ENCODE results near the gene FZR1. TPM values are rescaled to one million over a fixed set of nuclear protein-coding genes. Genes with fewer than 3 reads are reported as not detected.
A peak's percentile ranks its signal among the peaks of the same experiment; 100 is the strongest.
"Not testable (repeated sequence)": the region's sequence is repeated elsewhere in the genome, so short reads cannot be mapped to it uniquely, and the experiment has no call there.

FZR1 gene
- total RNA-seq, 1 donor from 2014 or later = 54.9 TPM

DNA sequence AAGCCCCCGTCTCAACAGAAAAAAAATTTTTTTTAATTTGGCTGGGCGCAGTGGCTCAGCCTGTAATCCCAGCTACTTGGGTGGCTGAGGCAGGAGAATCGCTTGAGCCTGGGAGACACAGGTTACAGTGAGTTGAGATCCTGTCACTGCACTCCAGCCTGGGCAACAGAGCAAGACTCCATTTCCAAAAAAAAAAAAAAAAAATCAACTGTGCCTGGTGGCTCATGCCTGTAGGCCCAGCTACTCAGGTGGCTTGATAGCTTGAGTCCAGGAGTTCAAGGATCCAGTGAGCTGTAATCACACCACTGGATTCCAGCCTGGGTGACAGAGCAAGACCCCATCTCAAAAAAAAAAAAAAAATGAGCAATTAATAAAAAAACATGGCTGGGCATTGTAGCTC lies 4.3 kb upstream of the FZR1 start:
- no peak overlapping the region for H3K4me3 Mint-ChIP-seq
- peaks cover 15% of the 10 kb centered on the region for H3K36me3 Mint-ChIP-seq
- TF ChIP-seq, protein P1, sequence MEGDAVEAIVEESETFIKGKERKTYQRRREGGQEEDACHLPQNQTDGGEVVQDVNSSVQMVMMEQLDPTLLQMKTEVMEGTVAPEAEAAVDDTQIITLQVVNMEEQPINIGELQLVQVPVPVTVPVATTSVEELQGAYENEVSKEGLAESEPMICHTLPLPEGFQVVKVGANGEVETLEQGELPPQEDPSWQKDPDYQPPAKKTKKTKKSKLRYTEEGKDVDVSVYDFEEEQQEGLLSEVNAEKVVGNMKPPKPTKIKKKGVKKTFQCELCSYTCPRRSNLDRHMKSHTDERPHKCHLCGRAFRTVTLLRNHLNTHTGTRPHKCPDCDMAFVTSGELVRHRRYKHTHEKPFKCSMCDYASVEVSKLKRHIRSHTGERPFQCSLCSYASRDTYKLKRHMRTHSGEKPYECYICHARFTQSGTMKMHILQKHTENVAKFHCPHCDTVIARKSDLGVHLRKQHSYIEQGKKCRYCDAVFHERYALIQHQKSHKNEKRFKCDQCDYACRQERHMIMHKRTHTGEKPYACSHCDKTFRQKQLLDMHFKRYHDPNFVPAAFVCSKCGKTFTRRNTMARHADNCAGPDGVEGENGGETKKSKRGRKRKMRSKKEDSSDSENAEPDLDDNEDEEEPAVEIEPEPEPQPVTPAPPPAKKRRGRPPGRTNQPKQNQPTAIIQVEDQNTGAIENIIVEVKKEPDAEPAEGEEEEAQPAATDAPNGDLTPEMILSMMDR (IDR thresholded peaks at IDR 0.05; ENCODE audit: unreplicated experiment) = no peak
- H3K9me3 Mint-ChIP-seq = peaks cover 4% of the 10 kb centered on the region
- peaks cover 19% of the 10 kb centered on the region for H3K4me1 Mint-ChIP-seq
- no peak for DNase-seq (ENCODE audit: low spot score in 2 of 2, unreplicated experiment in 2 of 2)
- no peaks in the 10 kb centered on the region for H3K27me3 Mint-ChIP-seq (ENCODE audit: low read depth)
- no peak overlapping the region for H3K27ac Mint-ChIP-seq

DNA sequence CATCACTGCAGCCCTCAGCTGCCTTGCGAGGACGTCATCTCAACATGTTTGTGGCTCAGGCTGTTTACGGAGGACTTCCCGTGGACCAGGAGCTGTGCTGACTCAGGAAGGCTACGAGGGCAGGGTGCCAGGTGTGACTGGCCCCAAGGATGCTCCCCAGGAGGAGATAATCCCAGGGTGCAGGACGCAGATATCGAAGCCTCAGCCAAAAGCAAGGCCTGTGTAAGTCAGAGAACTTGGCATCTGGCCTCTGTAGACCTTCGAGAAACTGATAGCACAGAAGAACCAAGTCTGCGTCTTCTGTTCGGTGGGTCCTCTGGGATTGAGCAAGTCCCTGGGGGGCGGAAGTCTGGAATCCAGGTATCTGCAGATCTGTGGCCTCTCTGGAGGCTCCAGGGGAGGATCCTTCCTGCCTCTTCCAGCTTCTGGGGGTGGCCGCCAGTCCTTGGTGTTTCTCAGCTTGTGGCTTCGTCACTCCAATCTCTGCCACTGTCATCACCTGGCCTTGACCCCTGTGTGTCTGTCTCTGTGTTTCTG lies 3.0 kb upstream of the FZR1 start:
- peaks cover 29% of the 10 kb centered on the region for H3K4me1 Mint-ChIP-seq
- no peak overlapping the region for H3K27ac Mint-ChIP-seq
- peaks cover 3% of the 10 kb centered on the region for H3K36me3 Mint-ChIP-seq
- TF ChIP-seq, protein P1 (IDR thresholded peaks at IDR 0.05; ENCODE audit: unreplicated experiment) = no peak
- no peak overlapping the region for H3K4me3 Mint-ChIP-seq
- peaks cover under 1% of the 10 kb centered on the region for H3K9me3 Mint-ChIP-seq
- no peaks in the 10 kb centered on the region for H3K27me3 Mint-ChIP-seq (ENCODE audit: low read depth)
- no peak for DNase-seq (ENCODE audit: low spot score in 2 of 2, unreplicated experiment in 2 of 2)

DNA sequence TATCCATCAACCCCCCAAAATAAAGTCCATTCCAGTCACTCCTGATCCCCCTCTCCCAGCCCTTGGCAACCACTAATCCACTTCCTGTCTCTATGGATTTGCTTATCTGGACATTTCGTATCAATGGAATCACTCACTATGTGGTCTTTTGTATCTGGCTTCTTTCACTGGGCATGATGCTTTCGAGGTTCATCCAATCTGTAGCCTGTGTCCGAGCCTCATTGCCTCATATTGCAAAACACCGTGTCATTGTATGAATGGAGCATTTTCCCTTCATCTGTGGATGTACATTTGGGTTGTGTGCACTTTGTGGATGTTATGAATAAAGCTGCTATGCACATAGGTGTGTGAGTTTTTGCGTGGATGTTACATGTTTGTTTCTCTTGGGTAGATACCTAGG lies 1.4 kb upstream of the FZR1 start:
- Mint-ChIP-seq H3K36me3 (peaks cover 6% of the 10 kb centered on the region), H3K9me3 (no peaks in the 10 kb centered on the region), H3K4me3 (peak overlapping the region; percentile 92), H3K27ac (peak overlapping the region; percentile 98), H3K4me1 (peaks cover 34% of the 10 kb centered on the region), H3K27me3 (ENCODE audit: low read depth) (no peaks in the 10 kb centered on the region)
- TF ChIP-seq, protein P1 (IDR thresholded peaks at IDR 0.05; ENCODE audit: unreplicated experiment) = no peak
- DNase-seq (ENCODE audit: low spot score in 2 of 2, unreplicated experiment in 2 of 2) = no peak

DNA sequence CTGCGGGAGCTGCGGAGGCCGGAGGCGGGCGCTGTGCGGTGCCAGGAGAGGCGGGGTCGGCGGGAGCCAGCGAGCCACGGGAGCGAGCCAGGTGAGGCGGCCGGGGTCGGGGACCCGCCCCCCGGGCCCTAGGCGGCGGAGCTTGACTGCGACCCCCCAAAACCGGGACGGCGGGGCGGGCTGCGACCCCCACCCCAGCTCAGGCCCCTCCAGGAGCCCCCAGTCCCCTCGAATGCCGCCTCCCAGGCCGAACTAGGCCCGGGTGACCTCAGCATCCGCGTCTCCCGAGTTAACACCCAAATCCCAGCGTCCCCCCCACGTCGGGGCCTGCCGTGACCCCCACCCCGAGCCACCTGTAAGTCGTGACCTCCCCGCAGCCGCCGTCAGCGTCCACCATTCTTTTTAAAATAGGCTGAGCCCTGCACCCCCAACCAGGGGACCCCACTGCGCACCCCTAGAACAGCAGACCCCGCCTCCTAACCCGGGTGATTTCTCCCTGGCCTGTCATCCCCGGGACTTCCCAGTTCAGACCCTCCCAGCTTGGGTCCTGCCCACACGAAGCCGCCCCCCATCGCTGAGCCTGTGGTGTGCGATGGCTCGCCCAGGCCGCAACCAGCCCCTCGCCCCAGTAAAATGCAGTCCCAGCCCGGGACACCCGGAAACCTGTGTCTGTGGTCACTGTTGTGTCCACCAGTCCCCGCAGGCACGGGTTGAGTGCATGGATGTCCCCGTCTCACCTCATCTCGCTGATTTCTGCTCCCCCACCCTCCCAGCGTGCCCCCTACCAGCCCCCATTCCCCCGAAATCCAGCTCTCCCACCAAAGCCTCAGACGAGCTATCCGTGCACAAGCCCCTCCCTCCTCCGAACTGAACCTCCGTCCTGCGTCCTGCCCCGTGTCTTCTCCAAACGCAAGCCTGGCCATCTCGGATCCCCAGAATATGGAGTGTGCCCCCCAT lies 551 bp downstream of the FZR1 start:
- Mint-ChIP-seq H3K9me3 (no peaks in the 10 kb centered on the region), H3K27ac (peak overlapping the region; percentile 91), H3K4me1 (peaks cover 28% of the 10 kb centered on the region), H3K36me3 (peaks cover 6% of the 10 kb centered on the region), H3K4me3 (peak overlapping the region; percentile 92), H3K27me3 (ENCODE audit: low read depth) (no peaks in the 10 kb centered on the region)
- DNase-seq (ENCODE audit: low spot score in 2 of 2, unreplicated experiment in 2 of 2) = peak in 1 of 2 experiments; percentile 44
- TF ChIP-seq, protein P1 (IDR thresholded peaks at IDR 0.05; ENCODE audit: unreplicated experiment) = no peak

DNA sequence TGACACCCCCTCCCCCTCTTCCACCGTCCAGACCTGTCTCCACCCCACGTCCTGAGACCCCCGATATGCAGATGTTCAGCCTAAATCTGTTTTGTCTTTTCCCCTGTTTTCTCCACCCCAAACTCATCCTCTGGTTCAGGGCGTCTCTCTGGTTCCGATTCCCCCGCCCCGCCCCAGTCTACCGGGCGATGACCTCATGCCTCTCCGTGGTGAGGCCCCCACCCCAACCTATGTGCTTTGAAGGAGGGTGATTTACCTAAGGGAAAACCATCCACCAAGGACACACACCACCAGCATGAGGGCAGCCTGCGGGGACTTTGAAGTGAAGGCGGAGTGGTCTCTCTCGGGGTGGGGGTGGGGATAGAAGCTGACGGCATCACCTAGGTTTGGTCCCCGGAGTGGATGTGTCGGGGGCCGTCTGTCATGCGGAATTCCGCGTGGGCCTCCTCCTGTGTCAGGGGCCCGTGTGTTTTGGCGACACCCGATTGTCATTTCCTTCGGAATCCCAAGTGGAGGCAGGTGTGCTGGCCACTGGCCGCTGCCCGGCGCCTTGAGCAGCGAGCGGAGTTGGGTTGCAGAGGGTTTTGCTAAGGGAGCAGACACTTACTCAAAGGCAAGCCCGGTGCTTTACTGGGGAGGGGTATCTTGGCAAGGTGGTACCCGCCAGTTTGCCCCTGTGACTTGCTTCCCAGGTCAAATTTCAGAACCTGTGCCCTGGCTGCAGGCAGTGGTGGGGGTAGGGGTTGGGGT lies 1.4 kb downstream of the FZR1 start:
- Mint-ChIP-seq H3K27me3 (ENCODE audit: low read depth) (no peaks in the 10 kb centered on the region), H3K4me1 (peaks cover 28% of the 10 kb centered on the region), H3K4me3 (peak overlapping the region; percentile 92), H3K27ac (peak overlapping the region; percentile 91), H3K36me3 (peaks cover 6% of the 10 kb centered on the region), H3K9me3 (no peaks in the 10 kb centered on the region)
- DNase-seq (ENCODE audit: low spot score in 2 of 2, unreplicated experiment in 2 of 2) = peak in 1 of 2 experiments; percentile 48
- TF ChIP-seq, protein P1 (IDR thresholded peaks at IDR 0.05; ENCODE audit: unreplicated experiment) = no peak

DNA sequence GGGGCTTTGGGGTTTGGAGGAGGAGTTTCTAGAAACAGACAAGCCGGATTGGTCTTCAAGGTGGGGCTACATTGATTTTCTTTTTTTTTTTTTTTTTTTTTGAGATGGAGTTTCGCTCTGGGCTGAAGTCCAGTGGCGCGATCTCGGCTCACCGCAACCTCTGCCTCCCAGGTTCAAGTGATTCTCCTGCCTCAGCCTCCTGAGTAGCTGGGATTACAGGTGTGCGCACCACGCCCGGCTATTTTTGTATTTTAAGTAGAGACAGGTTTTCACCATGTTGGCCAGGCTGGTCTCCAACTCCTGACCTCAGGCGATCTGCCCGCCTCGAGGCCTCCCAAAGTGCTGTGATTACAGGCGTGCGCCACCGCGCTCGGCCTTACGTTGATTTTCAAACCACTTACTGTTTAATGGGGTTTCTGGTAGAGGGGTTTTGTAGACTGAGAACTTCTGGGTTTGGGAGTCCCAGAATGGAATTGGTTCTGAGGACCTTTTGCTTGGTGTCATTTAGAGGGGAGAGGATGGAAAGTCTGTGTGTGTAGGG lies 2.1 kb downstream of the FZR1 start:
- H3K36me3 Mint-ChIP-seq = not testable (repeated sequence)

More for the DNA sequence above, 2.1 kb downstream of the FZR1 start:
- H3K4me3 Mint-ChIP-seq = peak overlapping the region; percentile 92
- H3K4me1 Mint-ChIP-seq = peaks cover 28% of the 10 kb centered on the region
- peak overlapping the region; percentile 34 for H3K27ac Mint-ChIP-seq
- DNase-seq (ENCODE audit: low spot score in 2 of 2, unreplicated experiment in 2 of 2); H3K27me3 Mint-ChIP-seq (ENCODE audit: low read depth); H3K9me3 Mint-ChIP-seq: not testable (repeated sequence)
